Keratinocyte (primary cell): ENCODE measurements around the gene HMGCS1. TPM values are rescaled to one million over a fixed set of nuclear protein-coding genes. Genes with fewer than 3 reads are reported as not detected.
"Not testable (repeated sequence)": the region's sequence is repeated elsewhere in the genome, so short reads cannot be mapped to it uniquely, and the experiment has no call there.

Experiments
- DNase-seq: peaks from one replicate; pipeline ENCODE4 v3.0.0-alpha.2; 2011; ENCODE audit warnings: low read depth, missing footprints, low spot score
- FAIRE-seq: peaks from 2 replicates; lab custom pipeline; 2011; peaks lifted over from hg19 to GRCh38; lab: Jason Lieb, UNC
- H2AFZ ChIP-seq: 2 replicates; pipeline ENCODE4 v1.6.0; 2012; ENCODE audit warnings: low read length, control low read depth, inconsistent platforms; ENCODE audit not compliant: control insufficient read depth
- H3K27ac ChIP-seq: 2 replicates; pipeline ENCODE4 v1.5.1; 2011; ENCODE audit warnings: low read length; ENCODE audit not compliant: control insufficient read depth, insufficient read depth
- H3K27me3 ChIP-seq: 3 replicates; pipeline ENCODE4 v1.6.0; 2011; ENCODE audit warnings: low read length; ENCODE audit not compliant: control insufficient read depth, insufficient read depth; ENCODE audit errors: extremely low read depth
- H3K36me3 ChIP-seq, 2 experiments: 2 replicates in 1 of 2; 3 replicates in 1 of 2; pipeline ENCODE4 v1.5.1; 2011; ENCODE audit warnings: low read length in 2 of 2, mild to moderate bottlenecking in 1 of 2; ENCODE audit not compliant: control insufficient read depth in 2 of 2, insufficient read depth in 2 of 2; ENCODE audit errors: extremely low read depth in 1 of 2
- H3K4me1 ChIP-seq: 3 replicates; pipeline ENCODE4 v1.5.1; 2011; ENCODE audit warnings: low read length; ENCODE audit not compliant: control insufficient read depth, insufficient read depth; ENCODE audit errors: extremely low read depth
- H3K4me2 ChIP-seq: 3 replicates; pipeline ENCODE4 v1.6.0; 2011; ENCODE audit warnings: low read depth, low read length; ENCODE audit not compliant: control insufficient read depth, insufficient read depth; ENCODE audit errors: extremely low read depth
- H3K4me3 ChIP-seq, 3 experiments: fragments of 200-600 bp in 1 of 3; sonication (generic) in 1 of 3; 2 replicates in 2 of 3; 3 replicates in 1 of 3; pipeline ENCODE4 v1.5.1; 2011 to 2016; ENCODE audit warnings: low read length in 3 of 3, mild to moderate bottlenecking in 3 of 3, control low read depth in 2 of 3, inconsistent platforms in 1 of 3, low read depth in 1 of 3, mixed read lengths in 1 of 3, mixed run types in 1 of 3, moderate library complexity in 1 of 3; ENCODE audit not compliant: control insufficient read depth in 2 of 3, insufficient read depth in 2 of 3; ENCODE audit errors: extremely low read depth in 1 of 3
- H3K79me2 ChIP-seq: 2 replicates; pipeline ENCODE4 v1.6.0; 2012; ENCODE audit warnings: low read length; ENCODE audit not compliant: control insufficient read depth, insufficient read depth
- H3K9ac ChIP-seq: 3 replicates; pipeline ENCODE4 v1.6.0; 2011; ENCODE audit warnings: low read length; ENCODE audit not compliant: control insufficient read depth, insufficient read depth; ENCODE audit errors: extremely low read depth
- H3K9me1 ChIP-seq: 3 replicates; pipeline ENCODE4 v1.6.0; 2011; ENCODE audit warnings: low read length; ENCODE audit not compliant: control insufficient read depth, insufficient read depth; ENCODE audit errors: extremely low read depth
- H3K9me3 ChIP-seq: 2 replicates; pipeline ENCODE4 v1.5.1; 2012; ENCODE audit warnings: low read depth, low read length; ENCODE audit not compliant: control insufficient read depth
- H4K20me1 ChIP-seq: 3 replicates; pipeline ENCODE4 v1.6.0; 2011; ENCODE audit warnings: low read length; ENCODE audit not compliant: control insufficient read depth, insufficient read depth; ENCODE audit errors: extremely low read depth
- CTCF ChIP-seq, 3 experiments: IDR thresholded peaks in 1 of 3; conservative IDR thresholded peaks in 1 of 3; optimal IDR thresholded peaks in 1 of 3; 2 replicates in 2 of 3; 3 replicates in 1 of 3; pipeline versions ENCODE3 to v1.5.1; 2011; ENCODE audit warnings: low read length in 3 of 3, mild to moderate bottlenecking in 3 of 3, moderate library complexity in 2 of 3, control low read depth in 1 of 3, inconsistent platforms in 1 of 3; ENCODE audit not compliant: insufficient read depth in 2 of 3; ENCODE audit errors: extremely low read depth in 1 of 3
- EZH2 ChIP-seq: IDR thresholded peaks from one replicate; pipeline ENCODE4 v1.6.1; 2012; ENCODE audit warnings: inconsistent platforms, mild to moderate bottlenecking, low read length, moderate library complexity
- dilution Hi-C: fragments of 300-500 bp; cut with MboI; formaldehyde crosslinking; loops from one replicate; pipeline ENCODE4 v1.7.0; 2020; ENCODE audit warnings: low sequenced_read_pairs; ENCODE audit not compliant: extremely low pct_ligation_motif_present
- polyA plus RNA-seq, 5 experiments: library from polyadenylated mRNA; depleted of rRNA in 3 of 5; stranded (reverse) in 3 of 5; stranded (forward) in 1 of 5; unstranded in 1 of 5; fragments of >200 nt; gene quantifications; 1 replicate in 1 of 5; 2 replicates in 3 of 5; 3 replicates in 1 of 5; pipeline versions ENCODE4 v1.2.1 to v1.2.3, GENCODE V29; 2011 to 2012; ENCODE audit warnings: missing spikeins in 2 of 5, low read depth in 1 of 5, low replicate concordance in 1 of 5

Gene HMGCS1
- polyA plus RNA-seq, 1 donor (not counting 4 experiments of a cell fraction or from before 2014, with no cell fraction given) = 512 TPM

GRCh38 chr5:43268188-43268820 lies 44.9 kb downstream of the HMGCS1 start:
- no peaks in the 10 kb centered on the region for H3K79me2 ChIP-seq
- no peaks in the 10 kb centered on the region for H3K9me3 ChIP-seq
- H2AFZ ChIP-seq = no peak overlapping the region
- DNase-seq = no peak
- H3K4me3 ChIP-seq = no peak overlapping the region
- dilution Hi-C loops = no loop called here
- H3K9me1 ChIP-seq = no peaks in the 10 kb centered on the region
- FAIRE-seq = no peak
- no peaks in the 10 kb centered on the region for H4K20me1 ChIP-seq
- H3K4me2 ChIP-seq = no peak overlapping the region
- no peak overlapping the region for H3K9ac ChIP-seq
- no peak overlapping the region for H3K27ac ChIP-seq
- no peaks in the 10 kb centered on the region for H3K36me3 ChIP-seq
- H3K4me1 ChIP-seq = peaks cover 5% of the 10 kb centered on the region
- no peaks in the 10 kb centered on the region for H3K27me3 ChIP-seq
- no peak for TF ChIP-seq CTCF (optimal IDR thresholded peaks at IDR 0.05 in 1 of 3, IDR thresholded peaks at IDR 0.05 in 1 of 3, conservative IDR thresholded peaks at IDR 0.05 in 1 of 3; ENCODE audit: extremely low read depth in 1 of 3, insufficient read depth in 2 of 3, low read length in 3 of 3)
- no peak for TF ChIP-seq EZH2

- H4K20me1 ChIP-seq, DNase-seq, H3K9me1 ChIP-seq, H3K27ac ChIP-seq, H3K9me3 ChIP-seq, dilution Hi-C loops, H2AFZ ChIP-seq, H3K36me3 ChIP-seq, H3K27me3 ChIP-seq, H3K9ac ChIP-seq, H3K4me2 ChIP-seq, H3K4me1 ChIP-seq, FAIRE-seq, H3K79me2 ChIP-seq, H3K4me3 ChIP-seq: not testable (repeated sequence)
Observed at GRCh38 chr5:43262269-43262668, 50.9 kb downstream of the HMGCS1 start.

GRCh38 chr5:43258116-43258515 lies 55.1 kb downstream of the HMGCS1 start:
- H3K27me3 ChIP-seq = peaks cover 3% of the 10 kb centered on the region
- H3K36me3 ChIP-seq = no peaks in the 10 kb centered on the region
- no peak overlapping the region for H2AFZ ChIP-seq
- no peaks in the 10 kb centered on the region for H3K4me1 ChIP-seq
- DNase-seq (no peak), FAIRE-seq (no peak)
- H3K79me2 ChIP-seq = no peaks in the 10 kb centered on the region
- TF ChIP-seq CTCF (optimal IDR thresholded peaks at IDR 0.05 in 1 of 3, IDR thresholded peaks at IDR 0.05 in 1 of 3, conservative IDR thresholded peaks at IDR 0.05 in 1 of 3; ENCODE audit: extremely low read depth in 1 of 3, insufficient read depth in 2 of 3, low read length in 3 of 3) (no peak), EZH2 (no peak)
- H3K9me3 ChIP-seq = no peaks in the 10 kb centered on the region
- no peak overlapping the region for H3K4me3 ChIP-seq
- no peak overlapping the region for H3K4me2 ChIP-seq
- dilution Hi-C loops = no loop called here
- no peak overlapping the region for H3K27ac ChIP-seq
- no peaks in the 10 kb centered on the region for H4K20me1 ChIP-seq
- H3K9ac ChIP-seq = no peak overlapping the region
- H3K9me1 ChIP-seq = no peaks in the 10 kb centered on the region
